Measurements from ENCODE around the gene ENO1.

ENO1 gene

GRCh38 chr1:8915446-8915845 is 37.0 kb upstream of the ENO1 start:
- H3K4me3 Mint-ChIP-seq = no peak overlapping the region
- H3K27me3 Mint-ChIP-seq (ENCODE audit: low read depth) = peaks cover 8% of the 10 kb centered on the region
- H3K36me3 Mint-ChIP-seq (ENCODE audit: low read depth) = peaks cover 3% of the 10 kb centered on the region

DNA sequence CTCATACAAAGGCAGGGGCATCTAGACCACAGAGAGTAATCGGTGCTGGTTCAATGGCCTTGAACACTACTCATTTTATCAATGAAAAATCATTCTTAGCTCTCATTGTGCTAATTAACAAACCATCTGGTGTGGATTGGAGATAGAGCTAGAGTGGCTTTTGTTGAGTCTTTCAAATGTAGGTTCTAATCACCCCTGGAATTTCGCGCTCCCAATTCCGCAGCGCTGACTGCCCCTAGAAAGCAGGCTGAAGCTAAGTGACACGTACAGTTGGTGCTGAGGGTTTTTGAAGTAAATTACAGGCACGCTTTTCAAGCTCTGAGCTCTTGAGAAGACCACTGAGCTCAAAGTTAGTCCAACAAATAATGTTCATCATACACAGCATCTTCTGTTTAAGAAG is 36.0 kb upstream of the ENO1 start:
- Mint-ChIP-seq H3K36me3 (ENCODE audit: low read depth) (peaks cover 3% of the 10 kb centered on the region), H3K27ac (no peak overlapping the region), H3K4me1 (peaks cover 5% of the 10 kb centered on the region), H3K27me3 (ENCODE audit: low read depth) (peaks cover 10% of the 10 kb centered on the region), H3K9me3 (peaks cover 15% of the 10 kb centered on the region), H3K4me3 (no peak overlapping the region)
- TF ChIP-seq, protein P1, sequence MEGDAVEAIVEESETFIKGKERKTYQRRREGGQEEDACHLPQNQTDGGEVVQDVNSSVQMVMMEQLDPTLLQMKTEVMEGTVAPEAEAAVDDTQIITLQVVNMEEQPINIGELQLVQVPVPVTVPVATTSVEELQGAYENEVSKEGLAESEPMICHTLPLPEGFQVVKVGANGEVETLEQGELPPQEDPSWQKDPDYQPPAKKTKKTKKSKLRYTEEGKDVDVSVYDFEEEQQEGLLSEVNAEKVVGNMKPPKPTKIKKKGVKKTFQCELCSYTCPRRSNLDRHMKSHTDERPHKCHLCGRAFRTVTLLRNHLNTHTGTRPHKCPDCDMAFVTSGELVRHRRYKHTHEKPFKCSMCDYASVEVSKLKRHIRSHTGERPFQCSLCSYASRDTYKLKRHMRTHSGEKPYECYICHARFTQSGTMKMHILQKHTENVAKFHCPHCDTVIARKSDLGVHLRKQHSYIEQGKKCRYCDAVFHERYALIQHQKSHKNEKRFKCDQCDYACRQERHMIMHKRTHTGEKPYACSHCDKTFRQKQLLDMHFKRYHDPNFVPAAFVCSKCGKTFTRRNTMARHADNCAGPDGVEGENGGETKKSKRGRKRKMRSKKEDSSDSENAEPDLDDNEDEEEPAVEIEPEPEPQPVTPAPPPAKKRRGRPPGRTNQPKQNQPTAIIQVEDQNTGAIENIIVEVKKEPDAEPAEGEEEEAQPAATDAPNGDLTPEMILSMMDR (IDR thresholded peaks at IDR 0.05; ENCODE audit: unreplicated experiment in 3 of 3) = no peak

More at GRCh38 chr1:8915446-8915845, 37.0 kb upstream of the ENO1 start:
- TF ChIP-seq, protein P1 (IDR thresholded peaks at IDR 0.05; ENCODE audit: unreplicated experiment in 3 of 3) = no peak
- no peak overlapping the region for H3K27ac Mint-ChIP-seq
- peaks cover 11% of the 10 kb centered on the region for H3K9me3 Mint-ChIP-seq
- H3K4me1 Mint-ChIP-seq = peaks cover 5% of the 10 kb centered on the region

DNA sequence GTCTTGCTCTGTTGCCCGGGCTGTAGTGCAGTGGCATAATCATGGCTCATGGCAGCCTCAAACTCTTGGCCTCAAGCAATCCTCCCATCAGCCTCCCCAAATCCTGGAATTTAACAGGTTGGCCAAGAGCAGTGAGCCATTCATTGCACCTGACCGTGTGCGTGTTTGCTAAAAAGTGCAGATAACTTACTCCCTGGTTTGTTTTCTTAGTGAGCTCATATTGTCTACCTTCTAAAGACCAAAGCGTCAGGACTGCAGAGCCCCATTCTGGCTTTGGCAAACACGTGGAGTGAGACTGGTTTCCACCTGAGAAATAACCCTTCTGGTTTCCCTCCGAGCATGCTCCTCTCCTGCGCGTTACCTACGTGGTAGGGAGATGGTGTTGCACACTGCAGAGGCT is 35.0 kb upstream of the ENO1 start:
- Mint-ChIP-seq H3K27ac (no peak overlapping the region), H3K9me3 (peaks cover 15% of the 10 kb centered on the region), H3K27me3 (ENCODE audit: low read depth) (peaks cover 11% of the 10 kb centered on the region), H3K4me3 (no peak overlapping the region), H3K36me3 (ENCODE audit: low read depth) (peaks cover 3% of the 10 kb centered on the region), H3K4me1 (peaks cover 6% of the 10 kb centered on the region)
- TF ChIP-seq, protein P1 (IDR thresholded peaks at IDR 0.05; ENCODE audit: unreplicated experiment in 3 of 3) = no peak

DNA sequence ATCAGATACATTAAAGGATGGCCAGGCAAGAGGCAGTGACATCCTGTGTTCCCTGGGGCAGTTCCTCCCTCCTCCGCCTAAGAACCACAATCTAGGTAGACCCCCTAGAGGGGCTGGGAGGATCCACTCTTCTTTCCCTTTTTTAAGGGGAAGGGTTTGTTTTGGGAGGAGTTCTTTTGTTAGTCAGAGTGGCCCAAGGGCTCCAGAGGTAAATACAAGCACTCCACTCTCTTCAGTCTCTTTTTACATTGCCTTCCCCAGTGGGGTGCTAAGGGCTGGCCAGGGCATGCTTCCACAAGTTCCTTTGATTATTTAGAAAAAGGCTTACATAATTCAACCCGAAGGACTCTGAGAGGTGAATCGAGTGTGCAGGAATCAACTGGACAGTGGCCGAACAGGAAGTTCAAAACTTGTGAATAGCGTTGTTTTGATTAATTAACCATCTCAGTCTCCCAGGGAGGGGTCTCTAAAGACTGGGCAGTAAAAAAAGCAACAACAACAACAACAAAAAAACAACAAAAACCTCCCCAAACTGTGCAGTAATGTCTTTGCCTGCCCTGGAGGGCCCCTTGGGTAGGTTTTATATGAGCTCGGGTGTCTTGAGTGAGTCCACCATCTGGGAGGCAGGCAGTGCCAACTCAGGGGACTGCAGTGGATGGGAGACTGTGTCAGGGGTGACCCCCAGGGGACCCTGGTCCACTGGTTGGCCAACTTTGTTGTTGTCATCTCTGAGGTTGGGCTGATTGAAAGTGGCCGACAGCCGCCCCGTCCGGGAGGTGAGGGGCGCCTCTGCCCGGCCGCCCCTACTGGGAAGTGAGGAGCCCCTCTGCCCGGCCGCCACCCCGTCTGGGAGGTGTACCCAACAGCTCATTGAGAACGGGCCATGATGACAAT is 33.2 kb upstream of the ENO1 start:
- peaks cover 13% of the 10 kb centered on the region for H3K27me3 Mint-ChIP-seq (ENCODE audit: low read depth)
- TF ChIP-seq, protein P1 (IDR thresholded peaks at IDR 0.05; ENCODE audit: unreplicated experiment in 3 of 3) = no peak
- H3K36me3 Mint-ChIP-seq (ENCODE audit: low read depth) = peaks cover 3% of the 10 kb centered on the region
- H3K4me3 Mint-ChIP-seq = no peak overlapping the region
- H3K27ac Mint-ChIP-seq = no peak overlapping the region
- H3K9me3 Mint-ChIP-seq = peaks cover 15% of the 10 kb centered on the region
- peaks cover 7% of the 10 kb centered on the region for H3K4me1 Mint-ChIP-seq

DNA sequence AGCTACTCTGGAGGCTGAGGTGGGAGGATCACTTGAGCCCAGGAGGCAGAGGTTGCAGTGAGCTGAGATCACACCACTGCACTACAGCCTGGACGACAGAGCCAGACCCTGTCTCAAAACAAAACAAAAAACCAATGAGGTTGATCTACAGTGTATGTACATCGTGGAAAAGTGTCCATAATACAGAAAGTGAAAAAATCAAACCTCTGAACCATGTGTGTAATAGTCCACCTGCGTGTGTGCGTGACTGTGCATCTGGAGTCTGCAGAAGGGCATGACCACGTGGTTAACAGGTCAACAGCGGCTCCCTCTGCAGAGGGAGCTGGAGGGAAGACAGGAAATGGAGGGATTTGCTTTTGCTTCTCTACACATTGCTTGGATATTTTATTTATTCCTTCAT is 32.4 kb upstream of the ENO1 start:
- peaks cover 8% of the 10 kb centered on the region for H3K4me1 Mint-ChIP-seq
- peaks cover 3% of the 10 kb centered on the region for H3K36me3 Mint-ChIP-seq (ENCODE audit: low read depth)
- H3K9me3 Mint-ChIP-seq = peaks cover 15% of the 10 kb centered on the region
- H3K4me3 Mint-ChIP-seq = no peak overlapping the region
- TF ChIP-seq, protein P1 (IDR thresholded peaks at IDR 0.05; ENCODE audit: unreplicated experiment in 3 of 3) = no peak
- no peak overlapping the region for H3K27ac Mint-ChIP-seq
- peaks cover 13% of the 10 kb centered on the region for H3K27me3 Mint-ChIP-seq (ENCODE audit: low read depth)

GRCh38 chr1:8910331-8910730 is 31.8 kb upstream of the ENO1 start:
- H3K27me3 Mint-ChIP-seq (ENCODE audit: low read depth) = peaks cover 10% of the 10 kb centered on the region
- peaks cover 3% of the 10 kb centered on the region for H3K36me3 Mint-ChIP-seq (ENCODE audit: low read depth)
- no peak overlapping the region for H3K27ac Mint-ChIP-seq
- TF ChIP-seq, protein P1 (IDR thresholded peaks at IDR 0.05; ENCODE audit: unreplicated experiment in 3 of 3) = no peak
- peaks cover 14% of the 10 kb centered on the region for H3K4me1 Mint-ChIP-seq
- no peak overlapping the region for H3K4me3 Mint-ChIP-seq
- H3K9me3 Mint-ChIP-seq = peaks cover 15% of the 10 kb centered on the region
